RWPE2 (cell line): ENCODE measurements around the gene UXS1.

ENCODE experiments used
- ATAC-seq: fragments of 200-7000 bp; cut with Tn5 transposase; 3 replicates; pipeline ENCODE4 v1.9.1; 2021; ENCODE audit warnings: low read depth
- DNase-seq: peaks from one replicate; pipeline ENCODE4 v3.0.0-alpha.2; 2020; ENCODE audit warnings: low spot score
- H3K27ac ChIP-seq: fragments of 450-650 bp; 2 replicates; pipeline ENCODE4 v1.5.1; 2017; ENCODE audit warnings: mild to moderate bottlenecking; ENCODE audit not compliant: poor library complexity, severe bottlenecking
- H3K27me3 ChIP-seq: fragments of 250-450 bp; sonication (Bioruptor Pico); 2 replicates; pipeline ENCODE4 v1.5.1; 2021; ENCODE audit warnings: mild to moderate bottlenecking, moderate library complexity; ENCODE audit not compliant: insufficient read depth, poor library complexity, severe bottlenecking
- H3K36me3 ChIP-seq: fragments of 250-450 bp; sonication (Bioruptor Pico); 2 replicates; pipeline ENCODE4 v1.5.1; 2020; ENCODE audit warnings: low read depth, mild to moderate bottlenecking, moderate library complexity
- H3K4me1 ChIP-seq: fragments of 250-450 bp; sonication (Bioruptor Pico); 2 replicates; pipeline ENCODE4 v1.5.1; 2021; ENCODE audit warnings: mild to moderate bottlenecking, moderate library complexity; ENCODE audit not compliant: insufficient read depth, poor library complexity, severe bottlenecking
- H3K4me3 ChIP-seq: fragments of 250-450 bp; sonication (Bioruptor Pico); 2 replicates; pipeline ENCODE4 v1.5.1; 2021; ENCODE audit warnings: mild to moderate bottlenecking, moderate library complexity; ENCODE audit not compliant: severe bottlenecking
- H3K9me3 ChIP-seq: fragments of 250-450 bp; sonication (Bioruptor Pico); 2 replicates; pipeline ENCODE4 v1.5.1; 2021; ENCODE audit warnings: mild to moderate bottlenecking, moderate library complexity; ENCODE audit not compliant: severe bottlenecking
- CTCF ChIP-seq: fragments of 450-650 bp; IDR thresholded peaks from one replicate; pipeline ENCODE4 v1.5.1; 2017; ENCODE audit warnings: mild to moderate bottlenecking, moderate library complexity; ENCODE audit not compliant: poor library complexity, severe bottlenecking

The UXS1 gene

GRCh38 chr2:106105151-106105922, 88.8 kb downstream of the UXS1 start:
- Histone ChIP-seq H3K27ac (no peak overlapping the region), H3K4me1 (no peaks in the 10 kb centered on the region), H3K27me3 (no peaks in the 10 kb centered on the region), H3K4me3 (no peak overlapping the region), H3K36me3 (no peaks in the 10 kb centered on the region), H3K9me3 (no peaks in the 10 kb centered on the region)
- DNase-seq: no peak
- ATAC-seq: no peak
- TF ChIP-seq CTCF: no peak

- DNase-seq: no peak
- Histone ChIP-seq H3K4me3 (no peak overlapping the region), H3K9me3 (no peaks in the 10 kb centered on the region), H3K36me3 (no peaks in the 10 kb centered on the region), H3K27me3 (no peaks in the 10 kb centered on the region), H3K4me1 (no peaks in the 10 kb centered on the region), H3K27ac (no peak overlapping the region)
- ATAC-seq: peak; percentile 75
- peak; percentile 91 for TF ChIP-seq CTCF
These were observed 89.6 kb downstream of the UXS1 start for GRCh38 chr2:106104332-106105062.

DNA sequence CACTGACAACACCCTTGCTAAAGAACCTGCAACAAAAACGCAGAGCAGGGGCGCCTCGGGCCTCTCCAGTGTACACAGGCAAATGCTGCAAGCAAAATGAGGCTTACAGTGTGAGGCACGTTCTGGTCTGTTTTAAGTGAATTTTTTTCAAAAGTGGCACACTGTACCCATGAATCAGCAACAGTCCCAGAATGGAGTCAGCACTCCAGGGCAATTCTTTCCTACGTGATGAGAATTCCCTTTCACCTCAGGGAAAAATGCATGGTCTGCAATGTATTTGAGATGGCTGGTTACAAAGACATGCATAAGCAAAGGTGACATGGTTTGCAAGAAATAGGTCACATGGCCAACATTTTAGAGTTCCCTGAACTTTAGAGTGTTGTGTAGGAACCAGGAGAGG, 94.4 kb downstream of the UXS1 start:
- Histone ChIP-seq H3K27me3 (no peaks in the 10 kb centered on the region), H3K4me3 (no peak overlapping the region), H3K9me3 (no peaks in the 10 kb centered on the region), H3K36me3 (0 out of 2 replicates have a peak, but pooled peaks cover 5% of the 10 kb centered on the region), H3K4me1 (no peaks in the 10 kb centered on the region), H3K27ac (no peak overlapping the region)
- ATAC-seq (no peak), DNase-seq (no peak)
- no peak for TF ChIP-seq CTCF

DNA sequence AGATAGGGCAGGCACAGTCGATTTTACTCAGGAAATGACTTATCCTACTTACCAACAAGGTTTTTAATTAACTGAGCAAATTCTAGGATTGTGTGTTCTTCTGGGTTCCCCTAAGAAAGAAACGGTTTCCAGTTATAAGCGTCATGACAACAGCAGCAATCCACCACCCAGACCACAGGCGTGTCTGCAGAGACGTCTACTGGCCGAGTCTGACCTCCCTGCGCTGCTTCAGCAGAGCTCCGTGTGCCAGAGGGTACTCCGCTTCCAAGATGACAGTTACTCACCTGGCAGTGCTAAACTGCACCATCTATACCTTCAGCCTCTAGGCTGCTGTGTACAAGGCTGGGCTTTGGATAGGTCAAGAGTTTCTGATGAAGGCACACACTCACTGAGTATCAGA, 95.4 kb downstream of the UXS1 start:
- Histone ChIP-seq H3K27ac (no peak overlapping the region), H3K9me3 (no peaks in the 10 kb centered on the region), H3K27me3 (no peaks in the 10 kb centered on the region), H3K4me1 (no peaks in the 10 kb centered on the region), H3K36me3 (0 out of 2 replicates have a peak, but pooled peaks cover 5% of the 10 kb centered on the region), H3K4me3 (no peak overlapping the region)
- DNase-seq: no peak
- no peak for ATAC-seq
- no peak for TF ChIP-seq CTCF
